GM19043 (cell line): ENCODE data around the gene SLC39A10.
"Not testable (repeated sequence)": the region's sequence is repeated elsewhere in the genome, so short reads cannot be mapped to it uniquely, and the experiment has no call there.

Source experiments
- ATAC-seq: cut with Tn5 transposase; IDR thresholded peaks from one replicate; pipeline ENCODE4 v1.9.1; 2021; ENCODE audit warnings: low read depth; ENCODE audit not compliant: unreplicated experiment

The SLC39A10 gene

GRCh38 chr2:195656859-195657633, at the start of gene SLC39A10:
Gene SLC39A10, plus strand, starts transcription at chr2:195657226. Its CDS starts 22,817 bp downstream, at chr2:195680043.
- peak; percentile 58 for ATAC-seq

GRCh38 chr2:195608768-195609454, 48.1 kb upstream of the SLC39A10 start:
- no peak for ATAC-seq

GRCh38 chr2:195610717-195611116, 46.3 kb upstream of the SLC39A10 start:
- ATAC-seq, result no peak

- ATAC-seq, result no peak
Measured at GRCh38 chr2:195612611-195613495, 44.2 kb upstream of the SLC39A10 start.

GRCh38 chr2:195613922-195614321, 43.1 kb upstream of the SLC39A10 start:
- no peak for ATAC-seq

DNA sequence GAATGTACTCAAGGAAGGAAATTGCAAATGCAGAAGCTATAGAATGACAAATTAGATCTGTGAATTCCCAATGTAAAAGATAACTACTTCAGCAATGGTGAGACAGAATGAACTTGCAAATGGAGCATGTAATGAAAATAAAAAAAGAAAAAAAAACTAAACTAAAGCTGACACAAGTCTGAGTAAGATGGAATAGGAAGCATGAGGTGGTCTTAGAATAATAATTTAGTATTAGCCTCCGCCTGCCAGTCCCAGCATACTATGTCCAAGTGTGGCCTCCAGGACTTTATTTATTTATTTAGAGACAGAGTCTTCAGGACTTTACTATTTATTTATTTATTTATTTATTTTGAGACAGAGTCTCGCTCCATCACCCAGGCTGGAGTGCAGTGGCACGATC, 37.4 kb upstream of the SLC39A10 start:
- ATAC-seq, result no peak

GRCh38 chr2:195620501-195620900, 36.5 kb upstream of the SLC39A10 start:
- no peak for ATAC-seq

DNA sequence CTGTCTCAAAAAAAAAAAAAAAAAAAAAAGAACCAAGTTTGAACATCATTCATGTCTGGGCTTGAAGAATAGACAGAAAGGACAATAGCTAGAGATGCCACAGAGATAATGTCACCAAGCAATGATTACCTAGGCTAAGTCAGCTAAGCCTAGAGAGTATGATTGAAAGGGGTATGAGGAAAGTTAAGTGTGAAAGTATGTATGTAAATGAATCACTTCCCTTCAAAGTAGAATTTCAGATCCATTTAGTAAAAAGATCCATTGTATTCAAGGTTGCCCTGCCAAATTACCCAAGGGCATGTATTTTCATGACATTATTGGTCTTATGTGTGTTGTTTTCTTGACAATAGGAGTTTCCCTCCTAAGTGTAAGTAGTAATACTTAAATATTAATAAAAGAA, 34.1 kb upstream of the SLC39A10 start:
- ATAC-seq, result peak; percentile 81

DNA sequence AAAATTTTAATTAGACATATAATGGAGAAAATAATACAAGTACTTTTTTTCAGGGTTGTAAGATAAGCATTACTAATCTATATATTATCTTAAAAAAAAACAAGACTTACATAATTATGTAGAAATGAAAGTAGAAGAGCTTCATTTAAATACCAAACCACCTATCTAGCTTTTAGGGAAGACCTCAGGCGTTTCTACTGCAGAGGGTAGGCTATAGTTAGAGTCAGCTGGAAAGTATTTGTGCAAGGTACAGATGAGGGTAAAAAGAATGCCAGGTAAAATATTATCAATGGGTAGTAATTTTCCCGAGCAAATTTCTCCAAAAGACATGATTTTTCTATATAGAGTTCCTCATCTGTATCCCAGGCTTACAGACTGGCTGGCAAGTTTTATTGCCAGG, 30.5 kb upstream of the SLC39A10 start:
- ATAC-seq, result no peak

DNA sequence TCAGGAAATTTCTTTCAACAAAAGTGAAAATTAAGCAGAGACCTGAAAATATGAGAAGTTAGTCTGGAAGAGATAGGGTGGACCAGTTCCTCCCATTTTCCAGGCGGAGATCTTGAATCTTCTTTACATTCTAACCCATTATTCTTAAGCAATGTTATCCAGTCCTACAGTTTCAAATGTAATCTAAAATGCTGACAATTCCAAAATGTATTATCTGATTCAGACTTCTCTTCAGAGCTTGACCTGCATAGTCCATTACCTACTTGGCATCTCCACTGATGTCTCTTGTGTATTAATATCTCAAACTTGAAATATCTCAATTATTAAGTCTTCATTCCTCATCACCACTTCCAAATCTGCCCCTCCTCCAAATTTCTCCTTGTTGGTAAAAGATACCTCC, 28.4 kb upstream of the SLC39A10 start:
- no peak for ATAC-seq

DNA sequence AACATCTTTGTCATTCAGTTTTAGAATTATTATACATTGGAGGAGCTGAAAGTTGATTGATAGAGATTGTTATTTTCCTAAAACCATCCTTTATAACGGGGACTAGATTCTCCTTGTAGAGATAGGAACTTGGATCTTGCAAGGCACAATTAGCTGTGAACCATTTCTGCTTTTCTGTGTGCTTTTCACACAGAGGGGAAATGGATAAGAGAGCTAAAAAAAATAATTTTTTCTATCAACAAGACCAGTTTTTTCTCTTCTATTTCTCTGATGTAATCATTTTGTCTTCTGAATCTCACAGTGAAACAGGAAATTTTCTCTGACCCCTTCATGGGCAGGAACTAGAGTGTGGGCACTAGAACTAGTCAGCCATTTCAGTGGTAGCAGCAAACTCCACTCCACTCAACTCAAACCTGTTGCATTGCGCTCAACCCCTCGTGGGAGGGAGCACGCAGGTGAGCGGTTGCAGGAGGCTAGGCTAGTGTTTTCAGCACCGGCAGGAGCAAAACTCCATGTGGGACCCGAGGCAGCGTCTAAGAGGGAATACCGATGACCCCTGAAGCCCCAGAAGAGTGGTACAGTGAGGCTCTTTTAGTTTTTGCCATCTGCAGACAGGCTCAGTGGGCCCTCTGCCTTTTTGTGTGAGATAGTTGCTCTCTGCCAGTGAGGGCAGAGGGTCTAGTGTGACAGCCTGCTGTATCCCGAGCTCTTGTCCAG, 24.0 kb upstream of the SLC39A10 start:
- no peak for ATAC-seq

GRCh38 chr2:195633573-195633870, 23.5 kb upstream of the SLC39A10 start:
- no peak for ATAC-seq

GRCh38 chr2:195633974-195634373, 23.1 kb upstream of the SLC39A10 start:
- ATAC-seq, result no peak

- ATAC-seq, result no peak
Measured at GRCh38 chr2:195636890-195637289, 20.1 kb upstream of the SLC39A10 start.

DNA sequence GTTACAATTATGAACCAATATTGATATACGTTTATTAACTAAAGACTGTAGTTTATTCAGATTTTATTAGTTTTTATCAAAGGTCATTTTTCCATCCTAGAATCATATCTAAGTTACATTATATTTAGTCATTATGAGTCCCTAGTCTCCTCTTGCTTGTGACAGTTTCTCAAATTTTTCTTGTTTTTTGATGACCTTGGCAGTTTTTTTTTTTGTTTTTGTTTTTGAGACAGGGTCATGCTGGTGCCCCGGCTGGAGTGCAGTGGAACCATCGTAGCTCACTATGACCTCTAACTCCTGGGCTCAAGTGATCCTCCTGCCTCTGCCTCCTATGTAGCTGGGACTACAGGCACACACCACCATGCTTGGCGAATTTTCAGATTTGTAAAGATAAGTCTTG, 18.3 kb upstream of the SLC39A10 start:
- no peak for ATAC-seq

DNA sequence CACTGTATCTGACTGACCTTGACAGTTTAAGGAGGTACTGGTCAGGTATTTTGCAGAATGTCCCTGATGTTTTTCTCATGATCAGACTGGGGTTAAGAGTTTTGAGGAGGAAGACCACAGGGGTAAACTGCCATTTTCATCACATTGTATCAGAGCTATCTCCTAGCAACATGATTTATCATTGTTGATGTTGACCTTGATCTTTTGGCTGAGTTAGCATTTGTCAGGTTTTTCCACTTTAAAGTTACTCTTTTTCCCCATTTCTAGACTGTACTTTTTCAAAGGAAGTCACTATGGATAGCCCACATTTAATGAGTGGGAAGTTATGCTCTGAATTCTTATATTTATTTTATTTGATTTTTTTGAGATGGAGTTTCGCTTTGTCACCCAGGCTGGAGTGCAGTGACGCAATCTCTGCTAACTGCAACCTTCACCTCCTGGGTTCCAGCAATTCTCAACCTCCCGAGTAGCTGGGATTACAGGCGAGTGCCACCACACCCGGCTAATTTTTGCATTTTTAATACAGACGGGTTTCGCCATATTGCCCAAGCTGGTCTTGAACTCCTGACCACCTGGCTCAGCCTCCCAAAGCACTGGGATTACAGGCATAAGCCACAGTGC, 17.7 kb upstream of the SLC39A10 start:
- no peak for ATAC-seq

- ATAC-seq, result no peak
Measured at GRCh38 chr2:195639959-195640358, 17.1 kb upstream of the SLC39A10 start.

GRCh38 chr2:195642027-195642678, 14.9 kb upstream of the SLC39A10 start:
- peak; percentile 1 for ATAC-seq

DNA sequence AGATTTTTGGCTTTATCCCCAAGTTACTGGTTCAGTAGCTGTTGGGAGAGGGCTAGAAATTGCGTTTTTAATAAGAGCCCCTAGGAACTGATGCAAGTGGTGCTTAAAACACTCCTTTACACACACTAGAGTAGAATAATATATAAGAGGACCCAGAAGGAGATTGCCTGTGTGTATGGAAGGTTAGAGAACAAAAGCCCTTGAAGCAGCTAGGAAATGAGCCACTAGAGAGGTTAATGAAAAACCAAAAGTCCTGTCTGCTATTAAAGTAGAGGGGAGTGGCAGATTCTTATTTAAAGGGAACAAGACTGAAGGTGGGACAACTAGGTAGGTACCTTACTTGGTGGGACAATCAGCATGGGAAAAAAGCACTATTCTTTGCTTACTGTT, 14.4 kb upstream of the SLC39A10 start:
- ATAC-seq, result peak; percentile 46

- not testable (repeated sequence) for ATAC-seq
Measured at GRCh38 chr2:195644708-195645107, 12.3 kb upstream of the SLC39A10 start.
